Liver (tissue), 3 donors: Measurements from ENCODE around the gene DEAF1.

Source experiments
- GABPA ChIP-seq, 2 donors: IDR thresholded peaks in 1 of 2; conservative IDR thresholded peaks in 1 of 2; 2 replicates each; pipeline ENCODE4 v1.6.1; 2016; ENCODE audit warnings: antibody characterized with exemption in 2 of 2, mild to moderate bottlenecking in 1 of 2, moderate library complexity in 1 of 2
- JUND ChIP-seq, 2 donors: IDR thresholded peaks; 2 replicates each; pipeline ENCODE4 v1.6.1; 2016; ENCODE audit warnings: antibody characterized with exemption in 2 of 2
- RAD21 ChIP-seq, 2 donors: IDR thresholded peaks; 2 replicates each; pipeline ENCODE4 v1.6.1; 2016; ENCODE audit warnings: antibody characterized with exemption in 2 of 2, mild to moderate bottlenecking in 2 of 2
- SP1 ChIP-seq: IDR thresholded peaks from 2 replicates; pipeline ENCODE4 v1.6.1; 2018; ENCODE audit warnings: antibody characterized with exemption, mild to moderate bottlenecking
- TAF1 ChIP-seq: conservative IDR thresholded peaks from 2 replicates; pipeline ENCODE4 v1.6.1; 2016; ENCODE audit warnings: antibody characterized with exemption, mild to moderate bottlenecking
- YY1 ChIP-seq: IDR thresholded peaks from 2 replicates; pipeline ENCODE4 v1.6.1; 2016; ENCODE audit warnings: antibody characterized with exemption, mild to moderate bottlenecking
- TF ChIP-seq, protein P1 (sequence below): fragments of 150-350 bp; IDR thresholded peaks from 2 replicates; pipeline ENCODE4 v1.5.1; 2017; ENCODE audit warnings: improper control_type of control experiment, low read depth, low read length; ENCODE audit not compliant: missing input control
- TF ChIP-seq, protein P2 (sequence below): IDR thresholded peaks from 2 replicates; pipeline ENCODE4 v1.6.1; 2016; ENCODE audit warnings: antibody characterized with exemption, mild to moderate bottlenecking
- donor health status: healthy.
- donor health status: healthy.

DNA sequence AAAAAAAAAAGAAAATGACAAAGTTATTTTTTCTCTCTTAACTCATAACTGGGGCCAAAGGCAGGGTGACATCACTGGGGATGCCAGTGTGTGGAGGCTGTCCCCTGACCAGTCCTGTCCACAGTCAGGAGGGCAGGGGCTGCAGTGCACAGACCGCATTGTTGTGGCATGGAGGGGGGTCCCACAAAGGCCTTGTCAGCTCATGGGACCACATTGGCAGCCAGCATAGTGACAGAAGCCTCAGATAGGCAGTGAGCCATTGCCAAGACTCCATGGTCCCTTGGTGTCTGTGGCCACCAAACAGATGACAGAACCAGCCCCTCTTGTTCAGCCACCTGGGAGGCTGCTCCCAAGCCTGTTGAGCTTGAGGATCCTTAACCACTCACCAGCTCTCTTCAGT, 4.7 kb upstream of the DEAF1 start:
- TF ChIP-seq GABPA (IDR thresholded peaks at IDR 0.05 in 1 of 2, conservative IDR thresholded peaks at IDR 0.05 in 1 of 2) (no peak), YY1 (no peak), SP1 (no peak), RAD21 (IDR thresholded peaks at IDR 0.05) (no peak), TAF1 (no peak), JUND (IDR thresholded peaks at IDR 0.05) (no peak)
- TF ChIP-seq, protein P1, sequence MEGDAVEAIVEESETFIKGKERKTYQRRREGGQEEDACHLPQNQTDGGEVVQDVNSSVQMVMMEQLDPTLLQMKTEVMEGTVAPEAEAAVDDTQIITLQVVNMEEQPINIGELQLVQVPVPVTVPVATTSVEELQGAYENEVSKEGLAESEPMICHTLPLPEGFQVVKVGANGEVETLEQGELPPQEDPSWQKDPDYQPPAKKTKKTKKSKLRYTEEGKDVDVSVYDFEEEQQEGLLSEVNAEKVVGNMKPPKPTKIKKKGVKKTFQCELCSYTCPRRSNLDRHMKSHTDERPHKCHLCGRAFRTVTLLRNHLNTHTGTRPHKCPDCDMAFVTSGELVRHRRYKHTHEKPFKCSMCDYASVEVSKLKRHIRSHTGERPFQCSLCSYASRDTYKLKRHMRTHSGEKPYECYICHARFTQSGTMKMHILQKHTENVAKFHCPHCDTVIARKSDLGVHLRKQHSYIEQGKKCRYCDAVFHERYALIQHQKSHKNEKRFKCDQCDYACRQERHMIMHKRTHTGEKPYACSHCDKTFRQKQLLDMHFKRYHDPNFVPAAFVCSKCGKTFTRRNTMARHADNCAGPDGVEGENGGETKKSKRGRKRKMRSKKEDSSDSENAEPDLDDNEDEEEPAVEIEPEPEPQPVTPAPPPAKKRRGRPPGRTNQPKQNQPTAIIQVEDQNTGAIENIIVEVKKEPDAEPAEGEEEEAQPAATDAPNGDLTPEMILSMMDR, result no peak
- TF ChIP-seq, protein P2, sequence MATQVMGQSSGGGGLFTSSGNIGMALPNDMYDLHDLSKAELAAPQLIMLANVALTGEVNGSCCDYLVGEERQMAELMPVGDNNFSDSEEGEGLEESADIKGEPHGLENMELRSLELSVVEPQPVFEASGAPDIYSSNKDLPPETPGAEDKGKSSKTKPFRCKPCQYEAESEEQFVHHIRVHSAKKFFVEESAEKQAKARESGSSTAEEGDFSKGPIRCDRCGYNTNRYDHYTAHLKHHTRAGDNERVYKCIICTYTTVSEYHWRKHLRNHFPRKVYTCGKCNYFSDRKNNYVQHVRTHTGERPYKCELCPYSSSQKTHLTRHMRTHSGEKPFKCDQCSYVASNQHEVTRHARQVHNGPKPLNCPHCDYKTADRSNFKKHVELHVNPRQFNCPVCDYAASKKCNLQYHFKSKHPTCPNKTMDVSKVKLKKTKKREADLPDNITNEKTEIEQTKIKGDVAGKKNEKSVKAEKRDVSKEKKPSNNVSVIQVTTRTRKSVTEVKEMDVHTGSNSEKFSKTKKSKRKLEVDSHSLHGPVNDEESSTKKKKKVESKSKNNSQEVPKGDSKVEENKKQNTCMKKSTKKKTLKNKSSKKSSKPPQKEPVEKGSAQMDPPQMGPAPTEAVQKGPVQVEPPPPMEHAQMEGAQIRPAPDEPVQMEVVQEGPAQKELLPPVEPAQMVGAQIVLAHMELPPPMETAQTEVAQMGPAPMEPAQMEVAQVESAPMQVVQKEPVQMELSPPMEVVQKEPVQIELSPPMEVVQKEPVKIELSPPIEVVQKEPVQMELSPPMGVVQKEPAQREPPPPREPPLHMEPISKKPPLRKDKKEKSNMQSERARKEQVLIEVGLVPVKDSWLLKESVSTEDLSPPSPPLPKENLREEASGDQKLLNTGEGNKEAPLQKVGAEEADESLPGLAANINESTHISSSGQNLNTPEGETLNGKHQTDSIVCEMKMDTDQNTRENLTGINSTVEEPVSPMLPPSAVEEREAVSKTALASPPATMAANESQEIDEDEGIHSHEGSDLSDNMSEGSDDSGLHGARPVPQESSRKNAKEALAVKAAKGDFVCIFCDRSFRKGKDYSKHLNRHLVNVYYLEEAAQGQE, result no peak
